ENCODE data around the gene SYNE2.

The SYNE2 gene

GRCh38 chr14:64238049-64238448 lies 385.2 kb downstream of the SYNE2 start:
- POLR2A ChIA-PET: no interaction called here
- TF ChIP-seq, protein P1, sequence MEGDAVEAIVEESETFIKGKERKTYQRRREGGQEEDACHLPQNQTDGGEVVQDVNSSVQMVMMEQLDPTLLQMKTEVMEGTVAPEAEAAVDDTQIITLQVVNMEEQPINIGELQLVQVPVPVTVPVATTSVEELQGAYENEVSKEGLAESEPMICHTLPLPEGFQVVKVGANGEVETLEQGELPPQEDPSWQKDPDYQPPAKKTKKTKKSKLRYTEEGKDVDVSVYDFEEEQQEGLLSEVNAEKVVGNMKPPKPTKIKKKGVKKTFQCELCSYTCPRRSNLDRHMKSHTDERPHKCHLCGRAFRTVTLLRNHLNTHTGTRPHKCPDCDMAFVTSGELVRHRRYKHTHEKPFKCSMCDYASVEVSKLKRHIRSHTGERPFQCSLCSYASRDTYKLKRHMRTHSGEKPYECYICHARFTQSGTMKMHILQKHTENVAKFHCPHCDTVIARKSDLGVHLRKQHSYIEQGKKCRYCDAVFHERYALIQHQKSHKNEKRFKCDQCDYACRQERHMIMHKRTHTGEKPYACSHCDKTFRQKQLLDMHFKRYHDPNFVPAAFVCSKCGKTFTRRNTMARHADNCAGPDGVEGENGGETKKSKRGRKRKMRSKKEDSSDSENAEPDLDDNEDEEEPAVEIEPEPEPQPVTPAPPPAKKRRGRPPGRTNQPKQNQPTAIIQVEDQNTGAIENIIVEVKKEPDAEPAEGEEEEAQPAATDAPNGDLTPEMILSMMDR (IDR thresholded peaks at IDR 0.05; ENCODE audit: insufficient read depth, low read length, missing control alignments): no peak
- no peak overlapping the region for H3K4me3 ChIP-seq (ENCODE audit: low read depth, low read length)
- no peak for DNase-seq (ENCODE audit: low read depth, low spot score)
- CTCF ChIA-PET: interaction anchor here (1.5 kb wide), 1 partner anchor 37 kb away, joined by 3 read pairs; no protein-coding TSS in a partner anchor

- no peak overlapping the region for H3K4me3 ChIP-seq (ENCODE audit: low read depth, low read length)
- DNase-seq (ENCODE audit: low read depth, low spot score): no peak
- ChIA-PET CTCF (no interaction called here), POLR2A (no interaction called here)
- TF ChIP-seq, protein P1 (IDR thresholded peaks at IDR 0.05; ENCODE audit: insufficient read depth, low read length, missing control alignments): no peak
Observed at GRCh38 chr14:64238631-64239030, 385.8 kb downstream of the SYNE2 start.

- TF ChIP-seq, protein P1 (IDR thresholded peaks at IDR 0.05; ENCODE audit: insufficient read depth, low read length, missing control alignments): no peak
- ChIA-PET CTCF (interaction anchor here (1.0 kb wide), 1 partner anchor 9 kb away, joined by 3 read pairs; no protein-coding TSS in a partner anchor), POLR2A (no interaction called here)
- no peak for DNase-seq (ENCODE audit: low read depth, low spot score)
- H3K4me3 ChIP-seq (ENCODE audit: low read depth, low read length): no peak overlapping the region
Observed at GRCh38 chr14:64244279-64244678, 391.5 kb downstream of the SYNE2 start.

DNA sequence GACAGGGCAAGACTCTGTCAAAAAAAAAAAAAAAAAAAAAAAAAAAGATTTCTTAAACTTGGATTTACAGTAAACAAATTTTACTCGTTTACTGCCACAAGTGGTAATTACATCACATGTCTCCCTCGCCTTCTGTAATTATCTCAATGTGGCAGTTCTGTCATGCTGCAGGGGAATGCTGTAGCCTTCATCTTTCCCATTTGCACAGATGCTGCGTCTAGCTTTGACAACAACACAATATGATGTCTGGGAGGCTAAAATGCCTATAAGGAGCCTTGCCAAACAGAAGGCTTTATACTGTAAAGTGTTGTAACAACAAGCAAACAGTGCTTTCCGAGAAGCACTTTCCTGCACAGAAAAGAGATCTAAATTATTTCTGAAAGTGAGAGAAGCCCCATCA lies 392.7 kb downstream of the SYNE2 start:
- ChIA-PET CTCF (no interaction called here), POLR2A (no interaction called here)
- H3K4me3 ChIP-seq (ENCODE audit: low read depth, low read length): no peak overlapping the region
- TF ChIP-seq, protein P1 (IDR thresholded peaks at IDR 0.05; ENCODE audit: insufficient read depth, low read length, missing control alignments): no peak
- DNase-seq (ENCODE audit: low read depth, low spot score): no peak

- no peak overlapping the region for H3K4me3 ChIP-seq (ENCODE audit: low read depth, low read length)
- DNase-seq (ENCODE audit: low read depth, low spot score): no peak
- ChIA-PET CTCF (no interaction called here), POLR2A (no interaction called here)
- TF ChIP-seq, protein P1 (IDR thresholded peaks at IDR 0.05; ENCODE audit: insufficient read depth, low read length, missing control alignments): no peak
Observed at GRCh38 chr14:64246688-64247087, 393.9 kb downstream of the SYNE2 start.

- ChIA-PET POLR2A (no interaction called here), CTCF (no interaction called here)
- TF ChIP-seq, protein P1 (IDR thresholded peaks at IDR 0.05; ENCODE audit: insufficient read depth, low read length, missing control alignments): no peak
- no peak overlapping the region for H3K4me3 ChIP-seq (ENCODE audit: low read depth, low read length)
- no peak for DNase-seq (ENCODE audit: low read depth, low spot score)
Observed at GRCh38 chr14:64247195-64247594, 394.4 kb downstream of the SYNE2 start.
